ENCODE measurements around the gene AEN. TPM values are rescaled to one million over a fixed set of nuclear protein-coding genes. Genes with fewer than 3 reads are reported as not detected.

The AEN gene
- polyA plus RNA-seq, 1 experiment = 45.5 TPM

GRCh38 chr15:88646088-88646405 is 24.9 kb downstream of the AEN start:
- CTCF ChIA-PET = interaction anchor here (1.4 kb wide), 1 partner anchor 11 kb away, joined by 7 read pairs; no protein-coding TSS in a partner anchor
- Histone ChIP-seq H3K36me3 (ENCODE audit: control insufficient read depth, insufficient read depth, low read length) (no peaks in the 10 kb centered on the region; the same call in 1 of the 2 replicates), H3K27me3 (ENCODE audit: control insufficient read depth, insufficient read depth, low read length) (no peaks in the 10 kb centered on the region), H3K4me3 (ENCODE audit: low read depth, low read length) (no peak overlapping the region)
- no peak for DNase-seq (ENCODE audit: low read depth)
- POLR2A ChIA-PET = no interaction called here
- no peak for TF ChIP-seq CTCF (IDR thresholded peaks at IDR 0.05; ENCODE audit: insufficient read depth, low read depth, low read length)

GRCh38 chr15:88646951-88647350 is 25.8 kb downstream of the AEN start:
- ChIA-PET POLR2A (no interaction called here), CTCF (no interaction called here)
- no peak for DNase-seq (ENCODE audit: low read depth)
- H3K4me3 ChIP-seq (ENCODE audit: low read depth, low read length) = no peak overlapping the region
- TF ChIP-seq CTCF (IDR thresholded peaks at IDR 0.05; ENCODE audit: insufficient read depth, low read depth, low read length) = no peak
- H3K27me3 ChIP-seq (ENCODE audit: control insufficient read depth, insufficient read depth, low read length) = no peaks in the 10 kb centered on the region
- H3K36me3 ChIP-seq (ENCODE audit: control insufficient read depth, insufficient read depth, low read length) = no peaks in the 10 kb centered on the region

GRCh38 chr15:88647351-88648105 is 26.4 kb downstream of the AEN start:
- no peak for DNase-seq (ENCODE audit: low read depth)
- H3K36me3 ChIP-seq (ENCODE audit: control insufficient read depth, insufficient read depth, low read length) = no peaks in the 10 kb centered on the region
- CTCF ChIA-PET = no interaction called here
- POLR2A ChIA-PET = no interaction called here
- H3K4me3 ChIP-seq (ENCODE audit: low read depth, low read length) = no peak overlapping the region
- TF ChIP-seq CTCF (IDR thresholded peaks at IDR 0.05; ENCODE audit: insufficient read depth, low read depth, low read length) = no peak
- no peaks in the 10 kb centered on the region for H3K27me3 ChIP-seq (ENCODE audit: control insufficient read depth, insufficient read depth, low read length)

- no peak for TF ChIP-seq CTCF (IDR thresholded peaks at IDR 0.05; ENCODE audit: insufficient read depth, low read depth, low read length)
- no peak for DNase-seq (ENCODE audit: low read depth)
- no peak overlapping the region for H3K4me3 ChIP-seq (ENCODE audit: low read depth, low read length)
- H3K36me3 ChIP-seq (ENCODE audit: control insufficient read depth, insufficient read depth, low read length) = no peaks in the 10 kb centered on the region
- POLR2A ChIA-PET = no interaction called here
- H3K27me3 ChIP-seq (ENCODE audit: control insufficient read depth, insufficient read depth, low read length) = no peaks in the 10 kb centered on the region
- CTCF ChIA-PET = interaction anchor here (1.0 to 1.1 kb wide), 2 partner anchors 9 to 186 kb away, joined by 3 read pairs; no protein-coding TSS in a partner anchor
These were observed 27.4 kb downstream of the AEN start for GRCh38 chr15:88648357-88649214.

GRCh38 chr15:88649286-88649733 is 28.2 kb downstream of the AEN start:
- no peaks in the 10 kb centered on the region for H3K27me3 ChIP-seq (ENCODE audit: control insufficient read depth, insufficient read depth, low read length)
- DNase-seq (ENCODE audit: low read depth) = peak; percentile 39
- H3K36me3 ChIP-seq (ENCODE audit: control insufficient read depth, insufficient read depth, low read length) = no peaks in the 10 kb centered on the region
- H3K4me3 ChIP-seq (ENCODE audit: low read depth, low read length) = no peak overlapping the region
- CTCF ChIA-PET = interaction anchor here (1.0 to 1.1 kb wide), 2 partner anchors 9 to 185 kb away, joined by 3 read pairs; no protein-coding TSS in a partner anchor
- TF ChIP-seq CTCF (IDR thresholded peaks at IDR 0.05; ENCODE audit: insufficient read depth, low read depth, low read length) = no peak
- POLR2A ChIA-PET = no interaction called here

Data from BJ (cell line).